Activated CD4-positive, alpha-beta T cell treated with anti-CD3 and anti-CD28 coated beads, Interleukin-2, Interleukin-6, amounts not matched to agents 100 ng/mL and 50 ng/mL, durations not matched to agents 16 hours and 8 hours (primary cell): Measurements from ENCODE around the gene RAB11A.

Experiments
- DNase-seq: peaks from one replicate; pipeline ENCODE4 v3.0.0-alpha.2; 2020

Gene RAB11A

DNA sequence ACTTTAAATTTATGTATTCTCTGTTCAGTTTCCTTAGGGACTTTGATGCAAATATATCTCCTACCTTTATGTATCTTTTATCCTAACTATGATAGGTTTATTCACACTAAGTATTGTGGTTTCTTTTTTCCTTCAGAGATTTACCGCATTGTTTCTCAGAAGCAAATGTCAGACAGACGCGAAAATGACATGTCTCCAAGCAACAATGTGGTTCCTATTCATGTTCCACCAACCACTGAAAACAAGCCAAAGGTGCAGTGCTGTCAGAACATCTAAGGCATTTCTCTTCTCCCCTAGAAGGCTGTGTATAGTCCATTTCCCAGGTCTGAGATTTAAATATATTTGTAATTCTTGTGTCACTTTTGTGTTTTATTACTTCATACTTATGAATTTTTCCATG lies 18.3 kb downstream of the RAB11A start:
- DNase-seq = peak; percentile 82

DNA sequence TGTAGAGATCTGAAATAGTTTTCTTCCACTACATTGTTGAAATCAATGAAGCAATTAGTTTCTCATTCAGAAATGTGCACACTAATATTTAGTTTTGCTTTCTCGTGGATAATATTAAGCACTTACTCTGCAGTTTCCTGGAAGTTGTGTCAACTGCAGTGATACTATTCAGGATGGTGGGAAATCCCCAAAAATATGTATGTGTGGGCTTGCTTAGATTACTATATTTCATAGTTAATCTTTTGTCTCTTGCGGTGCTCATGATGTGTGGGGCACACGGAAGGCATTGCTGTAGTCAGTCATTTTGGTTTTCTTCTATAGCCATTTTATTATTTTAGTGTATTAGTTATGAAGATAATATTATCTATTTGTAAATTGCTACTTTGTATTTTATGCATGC lies 19.7 kb downstream of the RAB11A start:
- DNase-seq = peak; percentile 59

DNA sequence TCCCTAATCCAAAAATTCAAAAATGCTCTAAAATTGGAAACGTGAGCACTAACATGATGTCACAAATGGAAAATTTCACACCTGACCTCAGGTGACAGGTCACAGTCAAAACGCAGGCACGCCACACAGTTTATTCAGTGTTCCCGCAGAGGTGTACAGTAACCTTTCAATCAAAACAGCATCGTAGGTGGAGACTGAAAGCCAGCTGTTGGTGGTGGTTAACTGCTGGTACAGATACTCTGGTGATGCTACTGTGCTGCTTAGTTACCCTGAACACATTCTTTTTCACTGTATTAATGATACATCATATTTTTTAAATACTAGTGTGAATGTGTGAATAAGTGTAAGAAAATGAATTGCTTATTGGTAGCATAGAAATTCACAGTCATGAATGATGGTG lies 23.8 kb downstream of the RAB11A start:
- DNase-seq = no peak

DNA sequence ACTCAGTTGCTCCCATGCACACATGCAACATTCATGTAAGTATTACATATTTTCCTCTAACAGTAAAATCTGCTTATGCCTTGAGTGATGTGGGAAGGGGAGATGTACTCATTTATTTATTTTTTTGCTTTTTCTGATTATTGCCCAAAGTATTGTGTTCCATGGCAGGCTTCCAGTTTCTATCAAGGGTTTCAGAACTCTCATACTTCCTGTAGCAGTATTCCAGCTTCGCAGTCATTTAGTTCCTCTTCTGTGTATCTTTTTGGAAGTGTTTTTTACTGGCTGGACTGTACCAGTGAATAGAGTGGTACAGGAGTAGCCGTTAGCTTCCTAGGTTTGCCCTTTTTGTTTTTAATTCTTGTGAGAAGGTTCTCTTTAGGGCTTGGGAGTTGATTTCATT lies 26.9 kb downstream of the RAB11A start:
- no peak for DNase-seq

DNA sequence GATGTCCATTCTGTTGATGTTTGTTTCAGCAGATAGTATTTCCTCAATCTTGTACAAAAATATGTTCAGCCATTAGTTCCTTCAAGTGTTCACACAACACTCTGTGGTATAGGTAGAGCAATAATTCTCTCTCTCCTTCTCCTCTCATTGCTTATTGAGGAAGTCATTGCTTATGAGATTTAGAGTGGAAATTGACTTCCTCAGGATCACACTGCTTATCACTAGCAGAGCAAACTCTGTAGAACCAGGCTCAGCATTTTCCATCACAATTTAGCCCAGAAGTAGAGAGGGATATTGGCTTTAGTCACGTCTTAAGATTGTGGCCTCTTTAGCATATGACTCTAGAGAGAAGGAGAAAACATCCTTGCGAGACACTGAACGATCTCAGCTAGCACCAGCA lies 31.2 kb downstream of the RAB11A start:
- no peak for DNase-seq

DNA sequence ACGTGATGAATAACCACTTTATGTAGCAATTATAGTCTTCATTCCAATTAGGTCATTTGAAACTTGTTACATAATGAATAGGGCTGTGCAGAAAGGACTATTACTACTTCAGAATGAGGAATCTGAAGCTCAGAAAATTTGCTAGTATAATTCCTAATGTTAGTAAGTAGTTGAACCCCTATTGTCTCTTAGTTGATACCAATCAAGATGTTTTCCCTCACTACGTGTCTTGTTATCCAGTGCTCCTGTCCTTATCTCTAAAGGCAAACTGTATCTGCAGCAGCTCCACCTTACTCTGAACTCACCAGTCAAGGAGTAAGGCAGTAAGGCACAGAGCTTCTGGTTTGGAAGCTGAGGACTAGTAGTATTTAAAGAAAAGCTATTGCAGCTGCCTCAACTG lies 32.0 kb downstream of the RAB11A start:
- DNase-seq = no peak

DNA sequence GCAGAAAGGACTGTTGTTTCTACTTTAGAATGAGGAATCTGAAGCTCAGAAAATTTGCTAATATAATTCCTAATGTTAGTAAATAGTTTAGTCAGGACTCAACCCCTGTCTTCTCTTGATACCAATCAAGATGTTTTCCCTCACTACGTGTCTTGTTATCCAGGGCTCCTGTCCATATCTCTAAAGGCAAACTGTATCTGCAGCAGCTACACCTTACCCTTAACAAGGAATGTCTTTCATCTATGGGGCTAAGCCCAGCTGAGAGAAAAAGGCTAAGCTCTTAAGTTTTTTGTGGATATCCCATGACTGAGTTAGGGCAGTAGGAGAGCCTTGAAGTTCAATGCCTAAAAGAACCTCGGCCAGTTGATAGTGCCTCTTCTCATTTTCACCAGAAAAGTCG lies 32.5 kb downstream of the RAB11A start:
- no peak for DNase-seq

DNA sequence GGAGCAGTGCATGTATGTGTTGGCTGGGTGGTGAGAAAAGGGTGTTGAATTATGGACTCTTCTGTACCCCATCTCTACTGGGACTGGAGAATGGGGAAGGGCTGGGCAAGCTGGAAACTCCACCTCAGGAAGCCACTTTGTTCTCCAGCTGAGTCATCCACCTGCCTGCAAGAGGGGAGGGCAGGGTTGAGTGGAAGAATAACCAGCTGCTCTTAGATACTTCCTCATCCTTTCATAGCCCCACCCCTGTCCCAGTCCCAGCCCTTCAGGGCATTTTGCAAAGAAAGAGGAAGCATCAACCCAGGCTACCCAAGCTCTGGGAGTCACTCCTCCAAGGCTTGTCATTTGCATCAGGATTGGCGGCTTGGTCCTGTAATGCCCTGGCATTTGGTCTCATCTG lies 33.1 kb downstream of the RAB11A start:
- peak; percentile 41 for DNase-seq

DNA sequence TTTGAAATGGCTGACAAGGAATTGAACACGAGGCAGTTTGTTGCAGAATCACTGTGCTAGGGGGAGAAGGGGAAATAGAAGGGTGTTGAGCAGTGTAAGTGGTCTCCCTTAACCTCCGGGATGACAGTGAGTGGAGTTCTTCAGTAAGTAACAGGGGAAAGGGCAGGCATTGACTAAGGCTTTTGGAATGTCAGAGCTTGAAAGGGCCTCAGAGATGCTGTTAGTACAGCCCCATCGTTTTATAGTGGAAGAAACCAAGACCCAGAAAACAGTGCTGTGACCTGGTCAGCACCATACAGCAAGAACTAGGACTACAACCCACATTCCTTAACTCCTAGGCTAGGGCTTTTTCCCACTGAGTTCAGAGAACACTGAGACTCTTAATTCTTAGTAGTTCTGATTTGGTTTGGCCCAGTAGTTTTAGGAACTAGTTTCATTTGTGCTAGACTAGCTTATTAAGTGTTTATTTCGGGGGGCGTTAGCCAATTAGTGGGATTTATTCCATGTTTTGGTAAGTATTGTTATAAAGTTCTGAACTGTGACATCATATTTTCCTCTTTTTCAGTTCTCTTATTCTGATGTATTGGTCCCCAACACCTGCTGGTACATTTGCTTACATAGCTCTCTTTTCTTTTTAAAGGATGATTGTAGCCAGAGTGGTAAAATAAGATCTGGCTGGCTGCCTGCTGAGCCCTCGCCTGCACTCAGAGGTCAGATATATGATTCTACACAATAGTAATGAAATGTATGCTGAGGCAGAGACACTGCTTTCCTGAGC lies 34.2 kb downstream of the RAB11A start:
- DNase-seq = no peak

DNA sequence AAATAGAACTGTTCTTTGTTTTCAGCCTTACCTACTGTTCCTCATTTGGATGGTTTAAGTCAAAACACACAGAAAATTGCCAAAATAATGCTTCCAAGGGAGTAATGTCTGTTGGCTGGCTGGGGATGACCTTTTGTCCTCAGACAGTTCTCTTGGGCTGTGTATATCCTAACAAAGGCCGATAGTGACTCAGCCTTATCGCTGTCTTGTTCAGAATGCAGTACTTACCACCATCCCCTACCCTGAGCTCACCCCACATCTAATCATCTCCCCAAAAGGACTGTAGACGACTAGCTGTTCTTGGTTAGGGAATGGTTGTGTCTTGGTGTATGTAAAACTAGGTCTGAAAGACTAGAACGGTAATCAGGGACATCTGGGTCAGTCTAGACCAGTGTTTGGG lies 35.0 kb downstream of the RAB11A start:
- DNase-seq = no peak

DNA sequence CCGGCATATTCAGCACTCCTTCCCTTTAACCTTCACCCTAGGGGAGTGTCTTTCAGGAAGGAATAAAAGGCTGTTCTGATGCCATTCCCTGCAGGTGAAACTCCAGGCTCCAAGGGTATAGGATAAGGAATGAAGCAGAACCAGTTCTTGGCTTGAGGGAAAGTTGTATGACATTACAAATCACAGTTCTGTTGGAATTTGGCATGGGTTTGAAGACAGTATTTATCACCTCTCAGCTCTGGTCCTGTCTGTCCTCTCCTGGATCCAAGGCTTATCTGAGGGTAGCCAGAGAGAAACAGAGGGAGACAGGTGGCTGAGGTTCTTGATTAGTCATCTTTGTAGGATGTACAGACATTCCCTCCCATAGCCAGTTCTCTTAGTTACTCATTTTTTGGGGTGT lies 37.1 kb downstream of the RAB11A start:
- DNase-seq = no peak

DNA sequence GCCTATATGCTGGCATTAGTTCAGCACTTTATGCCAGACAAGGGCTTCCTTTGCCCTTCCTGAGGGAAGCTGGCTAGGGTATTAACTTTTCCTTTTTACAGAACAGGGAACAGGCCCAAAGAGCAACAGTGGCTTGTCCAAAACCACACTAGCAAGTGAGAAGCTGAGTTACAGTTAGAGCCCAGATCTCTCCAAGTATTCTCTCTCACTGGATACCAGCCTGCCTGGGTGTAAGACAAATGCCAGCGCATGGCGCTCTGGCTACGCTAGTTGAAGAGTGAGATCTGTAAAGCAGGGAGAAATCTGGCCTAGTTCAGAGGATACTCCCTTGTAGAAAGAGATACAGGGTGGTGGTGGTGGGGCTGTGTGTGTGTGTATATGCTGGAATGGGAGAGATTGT lies 38.4 kb downstream of the RAB11A start:
- DNase-seq = no peak

DNA sequence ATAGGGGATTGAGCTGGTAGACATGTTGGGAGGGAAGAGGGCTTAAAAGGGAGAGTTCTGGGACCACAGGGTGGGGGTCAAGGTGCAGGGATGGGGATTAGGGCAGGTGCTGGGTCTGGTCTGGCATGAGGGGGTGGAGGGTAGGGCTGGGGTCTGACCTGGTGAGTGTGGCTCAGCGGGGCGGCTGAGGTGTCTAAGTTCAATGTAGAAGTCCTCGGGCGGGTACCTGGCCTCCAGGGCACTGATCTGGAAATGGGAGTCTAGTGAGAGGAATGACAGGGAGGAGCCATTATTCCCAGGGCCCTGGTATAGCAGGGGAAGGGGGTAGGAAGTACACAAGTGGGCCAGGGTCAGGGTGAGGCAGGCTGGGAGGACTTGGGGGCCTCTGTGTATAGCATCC lies 39.6 kb downstream of the RAB11A start:
- no peak for DNase-seq

DNA sequence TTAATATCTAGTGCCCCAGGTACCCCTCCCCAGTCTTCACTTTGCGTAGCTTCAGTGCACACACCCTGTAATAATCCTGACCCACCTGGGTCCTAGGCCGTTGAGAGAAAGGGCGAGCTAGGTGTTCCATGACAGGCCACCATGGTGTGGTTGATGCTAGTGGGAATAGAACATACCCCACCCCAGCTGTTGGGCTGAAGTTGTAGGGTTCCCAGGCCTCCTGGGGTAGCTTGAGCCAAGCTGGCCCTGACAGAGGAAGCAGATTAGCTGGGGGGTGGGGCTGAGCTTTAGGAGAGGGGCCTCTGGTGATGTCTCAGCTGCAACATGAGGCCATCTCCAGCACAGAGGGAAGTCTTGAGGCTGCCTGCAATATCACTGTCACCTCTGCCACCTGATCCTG lies 40.5 kb downstream of the RAB11A start:
- DNase-seq = no peak

DNA sequence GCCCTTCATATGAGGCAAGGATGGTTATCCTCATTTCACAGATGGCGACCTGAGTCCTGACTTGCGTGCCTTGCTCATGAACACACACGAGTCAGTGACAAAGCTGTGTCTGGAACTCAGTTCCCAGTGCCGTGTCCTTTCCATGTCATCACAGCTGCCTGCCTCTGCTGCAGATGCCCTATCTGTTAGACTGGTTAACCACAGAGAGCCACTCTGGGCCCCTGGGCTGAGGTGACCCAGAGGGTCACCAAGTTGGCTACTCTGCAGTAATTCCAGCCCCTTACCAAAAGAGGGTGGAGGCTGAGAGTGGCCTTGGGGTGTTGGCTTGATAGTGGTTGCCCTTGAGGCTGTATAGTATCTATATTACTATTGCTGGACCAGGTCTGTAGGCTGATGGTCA lies 41.0 kb downstream of the RAB11A start:
- no peak for DNase-seq

DNA sequence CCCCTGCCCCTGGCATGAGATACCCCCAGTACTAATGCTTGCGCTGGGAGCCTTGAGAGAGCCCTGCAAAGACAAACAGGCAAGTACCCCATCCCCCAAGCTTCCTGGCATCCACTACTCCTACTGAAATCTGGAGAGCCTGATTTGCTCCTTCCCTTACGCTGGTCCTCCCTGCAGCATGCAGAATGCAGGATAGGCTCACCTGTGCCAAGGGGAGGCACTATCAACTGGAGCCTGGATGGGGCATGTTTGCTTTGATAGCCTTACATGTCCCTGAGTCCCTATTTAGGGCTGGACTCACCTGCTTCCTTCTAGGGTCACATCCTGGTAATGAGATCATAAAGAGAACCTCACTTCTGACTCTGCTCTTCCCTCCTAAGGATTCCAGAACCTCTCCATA lies 42.9 kb downstream of the RAB11A start:
- no peak for DNase-seq

DNA sequence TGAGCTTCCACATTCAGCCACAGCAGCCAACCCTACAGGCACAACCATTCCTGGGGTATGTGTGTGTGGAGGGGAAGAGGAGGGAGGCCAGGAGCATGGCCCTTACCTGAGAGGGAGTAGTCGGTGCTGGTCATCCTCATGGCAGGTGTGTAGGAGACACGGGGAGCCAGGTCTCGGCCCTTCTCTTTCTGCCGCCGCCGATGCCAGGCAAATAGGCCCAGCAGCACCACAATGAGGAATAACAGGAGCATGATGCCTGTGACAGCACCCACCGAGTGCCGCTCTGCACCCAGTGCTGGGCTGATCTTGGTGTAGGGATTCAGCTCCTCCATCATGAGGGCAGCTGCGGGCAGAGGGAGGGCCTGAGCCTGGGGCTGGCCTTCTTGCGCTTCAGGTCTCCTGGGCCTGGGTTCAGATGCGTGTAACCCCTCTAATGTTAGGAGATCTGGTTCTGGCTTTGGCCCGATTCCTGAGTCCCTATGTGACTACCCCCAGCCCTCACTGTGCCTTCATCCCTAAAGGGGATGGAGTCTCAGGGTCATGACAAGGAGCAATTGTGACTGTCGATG lies 44.4 kb downstream of the RAB11A start:
- no peak for DNase-seq

DNA sequence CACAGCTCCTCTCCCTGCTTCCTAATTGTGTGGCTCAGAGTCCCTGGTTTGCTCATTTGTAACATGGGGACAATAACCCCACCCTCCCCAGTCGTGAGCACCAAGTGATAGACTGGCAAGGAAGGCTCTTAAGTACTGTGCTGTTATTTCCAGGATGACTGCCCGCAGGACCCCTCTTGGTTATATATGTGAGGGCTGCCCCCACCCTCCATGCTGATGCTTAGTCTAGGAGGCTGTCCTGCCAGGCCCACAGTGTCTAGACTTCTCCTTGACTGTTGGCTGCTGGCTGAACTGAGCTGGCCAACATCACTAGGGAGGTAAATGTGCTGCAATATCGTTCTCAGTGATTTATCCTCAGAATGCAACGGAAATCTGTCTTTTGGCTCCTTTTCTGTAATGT lies 45.1 kb downstream of the RAB11A start:
- no peak for DNase-seq

DNA sequence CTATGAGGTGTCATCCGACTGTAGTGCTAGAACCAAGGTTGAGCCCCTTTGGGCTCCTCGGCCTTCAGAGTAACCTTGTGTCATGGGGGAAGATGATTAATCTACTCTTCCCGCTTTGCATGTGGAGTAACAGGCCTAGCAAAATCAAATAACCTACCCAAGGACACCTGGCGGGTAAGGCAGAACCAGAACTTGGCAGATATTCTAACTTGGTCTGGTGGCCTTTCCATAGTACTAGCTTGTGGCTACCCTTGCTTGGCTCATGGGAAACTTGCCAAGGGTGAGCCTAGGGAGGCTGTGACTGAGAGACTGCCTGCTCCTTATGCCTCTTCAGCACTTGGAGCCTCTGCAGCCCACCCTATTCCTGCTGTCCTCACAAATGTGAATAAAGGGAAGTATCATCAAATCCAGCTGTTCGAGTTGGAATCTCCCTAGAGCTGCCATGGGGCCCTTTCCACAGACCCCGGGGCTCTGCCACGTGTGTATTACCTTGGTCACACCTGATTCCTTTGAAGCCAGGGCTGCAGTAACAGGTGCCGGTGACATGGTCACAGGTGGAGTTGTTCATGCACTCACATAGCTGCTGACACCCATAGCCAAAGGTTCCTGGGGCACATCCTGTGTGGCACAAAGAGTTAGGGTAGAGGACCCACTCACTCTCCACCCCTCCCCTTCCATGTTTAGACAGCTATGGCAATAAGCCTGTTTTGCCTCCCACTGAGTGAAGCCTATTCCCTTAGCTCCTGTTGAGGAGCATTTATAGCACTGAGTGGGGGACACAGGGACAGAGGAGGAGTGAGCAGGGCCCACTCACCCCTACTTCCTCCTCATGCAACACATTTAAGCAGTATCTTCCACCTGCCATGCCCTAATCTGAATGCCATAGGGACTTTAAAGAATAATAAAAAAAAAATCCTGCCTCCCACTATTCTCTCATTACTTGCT lies 46.0 kb downstream of the RAB11A start:
- DNase-seq = no peak

DNA sequence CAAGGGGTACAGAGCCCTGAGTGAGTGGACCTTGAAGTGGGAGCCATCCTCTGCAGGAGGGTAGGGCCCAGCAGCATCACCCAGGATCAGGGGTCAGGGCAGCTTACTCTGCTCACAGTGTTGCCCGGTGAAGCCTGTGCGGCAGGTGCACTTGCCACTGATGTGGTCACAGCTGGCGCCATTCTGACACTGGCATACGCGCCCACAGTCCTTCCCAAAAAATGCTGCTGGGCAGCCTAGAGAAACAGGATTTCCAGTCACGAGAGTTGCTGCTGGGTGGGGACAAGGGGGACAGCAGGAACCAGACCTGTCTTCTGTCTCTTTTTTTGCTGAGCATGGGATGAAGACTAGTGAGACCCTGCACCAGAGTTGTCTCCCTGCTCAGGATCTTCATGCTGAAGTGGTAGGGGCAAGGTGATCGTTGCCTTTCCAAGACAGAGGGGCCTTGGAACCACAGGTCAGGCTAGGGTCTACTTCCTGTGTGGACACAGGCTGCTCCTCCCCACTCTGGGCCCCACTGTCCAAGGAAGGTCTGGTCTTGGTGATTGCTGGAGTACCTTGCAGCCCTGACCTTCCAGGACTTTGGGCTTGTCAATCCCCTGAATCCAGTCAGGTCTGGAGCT lies 46.9 kb downstream of the RAB11A start:
- no peak for DNase-seq

DNA sequence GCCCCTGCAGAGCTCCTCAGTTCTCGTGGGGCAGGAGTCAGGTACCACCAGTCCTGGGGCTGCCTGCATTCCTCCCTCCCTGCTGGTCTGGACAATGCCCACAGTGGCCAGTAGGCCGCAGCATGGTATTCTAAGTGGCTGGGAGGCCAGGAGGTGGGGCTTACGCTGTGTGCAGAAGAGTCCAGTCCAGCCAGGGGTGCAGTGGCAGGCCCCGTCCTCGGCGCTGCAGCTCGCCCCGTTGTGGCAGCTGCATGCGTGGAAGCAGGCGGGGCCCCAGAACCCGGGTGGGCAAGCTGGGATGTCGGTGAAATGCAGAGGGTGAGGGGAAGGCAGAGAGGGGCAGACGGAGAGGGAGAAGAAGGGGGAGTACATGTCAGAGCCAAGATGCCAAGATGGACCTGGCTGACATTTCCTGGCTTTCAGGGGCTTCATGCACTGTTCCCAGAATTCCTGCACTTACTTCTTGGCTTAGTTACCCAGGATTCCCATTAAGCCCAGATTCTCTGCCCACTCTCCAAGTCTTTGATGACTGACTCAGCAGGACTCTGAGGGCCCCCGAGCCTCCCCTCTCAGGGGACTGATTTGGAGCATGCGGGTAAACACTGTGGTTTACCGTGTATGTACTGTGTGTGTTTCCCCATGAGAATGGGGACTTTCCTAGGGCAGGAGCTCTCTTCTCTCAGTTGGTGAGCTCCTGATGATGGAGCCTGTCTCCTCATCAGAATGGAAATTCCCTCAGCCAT lies 47.5 kb downstream of the RAB11A start:
- peak; percentile 70 for DNase-seq

DNA sequence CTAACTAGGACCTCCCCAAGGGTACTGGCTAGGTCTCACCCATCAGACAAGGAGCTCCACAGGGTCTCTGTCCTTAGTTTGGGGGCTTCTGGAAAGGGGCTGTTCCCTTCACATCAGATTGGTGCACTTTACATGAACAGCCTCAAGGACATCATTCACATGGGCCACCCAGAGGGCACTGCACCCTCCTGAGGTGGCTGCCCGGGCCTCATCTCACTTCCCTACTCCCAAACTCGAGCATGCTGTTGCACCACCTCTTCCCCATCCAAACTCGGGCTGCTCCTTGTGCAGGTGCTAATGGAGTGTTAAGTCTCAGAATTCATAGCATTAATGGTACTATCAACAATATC lies 48.1 kb downstream of the RAB11A start:
- DNase-seq = no peak

DNA sequence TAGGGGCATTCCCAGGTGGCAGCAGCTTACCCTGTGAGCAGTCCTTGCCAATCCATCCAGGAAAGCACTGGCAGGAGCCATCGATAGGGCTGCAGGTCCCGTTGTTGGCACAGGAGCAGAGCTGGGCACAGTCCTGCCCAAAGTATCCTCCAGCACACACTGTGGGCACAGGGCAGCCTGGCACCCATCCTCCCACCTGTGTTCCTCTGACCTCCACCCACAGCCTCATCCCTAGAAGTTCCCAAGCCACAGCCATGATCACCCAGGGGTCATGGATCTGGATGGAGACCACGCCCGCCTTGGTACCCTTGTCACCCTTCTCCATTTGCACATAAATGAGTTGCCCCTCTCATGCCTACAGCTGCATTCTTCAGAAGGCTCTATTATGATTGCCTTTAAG lies 48.6 kb downstream of the RAB11A start:
- no peak for DNase-seq
